ENCODE results near the gene FTH1.

DNA sequence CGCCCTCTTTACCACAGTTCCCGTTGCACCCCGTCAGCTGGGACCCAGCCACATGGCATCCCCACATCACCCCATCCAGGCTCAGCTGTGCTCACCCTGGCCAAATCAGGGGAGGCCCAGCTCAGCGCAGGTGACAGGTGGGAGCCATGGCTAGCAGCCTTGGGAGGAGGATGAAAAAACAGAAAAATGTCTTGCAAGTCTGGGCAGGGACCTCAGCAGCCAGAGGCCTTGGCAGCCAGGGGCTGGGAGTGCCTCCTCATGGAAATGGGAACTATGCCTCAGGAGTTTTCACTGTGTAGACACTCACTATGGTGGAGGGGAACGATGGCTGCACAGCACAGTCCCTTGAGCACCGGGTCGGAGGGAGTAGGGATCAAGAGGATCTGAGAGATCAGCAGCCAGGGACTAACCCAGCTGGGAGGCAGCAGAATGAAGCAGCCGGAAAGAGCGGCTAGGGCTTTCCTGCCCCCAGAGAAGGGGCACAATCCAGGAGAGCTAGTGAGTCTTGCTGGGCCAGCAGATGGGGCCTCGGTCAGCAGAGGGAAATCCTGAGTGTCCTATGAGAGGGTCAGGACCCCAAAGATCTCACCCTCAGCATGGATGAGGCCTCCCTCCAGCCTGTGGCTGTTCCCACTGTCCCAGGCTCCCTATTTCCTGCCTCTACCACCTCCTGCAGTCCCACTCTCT lies 6.2 kb upstream of the FTH1 start:
- TF ChIP-seq, protein P1, sequence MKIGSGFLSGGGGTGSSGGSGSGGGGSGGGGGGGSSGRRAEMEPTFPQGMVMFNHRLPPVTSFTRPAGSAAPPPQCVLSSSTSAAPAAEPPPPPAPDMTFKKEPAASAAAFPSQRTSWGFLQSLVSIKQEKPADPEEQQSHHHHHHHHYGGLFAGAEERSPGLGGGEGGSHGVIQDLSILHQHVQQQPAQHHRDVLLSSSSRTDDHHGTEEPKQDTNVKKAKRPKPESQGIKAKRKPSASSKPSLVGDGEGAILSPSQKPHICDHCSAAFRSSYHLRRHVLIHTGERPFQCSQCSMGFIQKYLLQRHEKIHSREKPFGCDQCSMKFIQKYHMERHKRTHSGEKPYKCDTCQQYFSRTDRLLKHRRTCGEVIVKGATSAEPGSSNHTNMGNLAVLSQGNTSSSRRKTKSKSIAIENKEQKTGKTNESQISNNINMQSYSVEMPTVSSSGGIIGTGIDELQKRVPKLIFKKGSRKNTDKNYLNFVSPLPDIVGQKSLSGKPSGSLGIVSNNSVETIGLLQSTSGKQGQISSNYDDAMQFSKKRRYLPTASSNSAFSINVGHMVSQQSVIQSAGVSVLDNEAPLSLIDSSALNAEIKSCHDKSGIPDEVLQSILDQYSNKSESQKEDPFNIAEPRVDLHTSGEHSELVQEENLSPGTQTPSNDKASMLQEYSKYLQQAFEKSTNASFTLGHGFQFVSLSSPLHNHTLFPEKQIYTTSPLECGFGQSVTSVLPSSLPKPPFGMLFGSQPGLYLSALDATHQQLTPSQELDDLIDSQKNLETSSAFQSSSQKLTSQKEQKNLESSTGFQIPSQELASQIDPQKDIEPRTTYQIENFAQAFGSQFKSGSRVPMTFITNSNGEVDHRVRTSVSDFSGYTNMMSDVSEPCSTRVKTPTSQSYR (CRISPR knock-in tag; IDR thresholded peaks at IDR 0.05; ENCODE audit: borderline replicate concordance): no peak; the same call in 1 of the 2 replicates
- no peak for TF ChIP-seq BCL6 (CRISPR knock-in tag; IDR thresholded peaks at IDR 0.05)
- TF ChIP-seq MEIS1 (CRISPR knock-in tag; IDR thresholded peaks at IDR 0.05; ENCODE audit: borderline replicate concordance): no peak; the same call in 1 of the 2 replicates
- TF ChIP-seq, protein P2, sequence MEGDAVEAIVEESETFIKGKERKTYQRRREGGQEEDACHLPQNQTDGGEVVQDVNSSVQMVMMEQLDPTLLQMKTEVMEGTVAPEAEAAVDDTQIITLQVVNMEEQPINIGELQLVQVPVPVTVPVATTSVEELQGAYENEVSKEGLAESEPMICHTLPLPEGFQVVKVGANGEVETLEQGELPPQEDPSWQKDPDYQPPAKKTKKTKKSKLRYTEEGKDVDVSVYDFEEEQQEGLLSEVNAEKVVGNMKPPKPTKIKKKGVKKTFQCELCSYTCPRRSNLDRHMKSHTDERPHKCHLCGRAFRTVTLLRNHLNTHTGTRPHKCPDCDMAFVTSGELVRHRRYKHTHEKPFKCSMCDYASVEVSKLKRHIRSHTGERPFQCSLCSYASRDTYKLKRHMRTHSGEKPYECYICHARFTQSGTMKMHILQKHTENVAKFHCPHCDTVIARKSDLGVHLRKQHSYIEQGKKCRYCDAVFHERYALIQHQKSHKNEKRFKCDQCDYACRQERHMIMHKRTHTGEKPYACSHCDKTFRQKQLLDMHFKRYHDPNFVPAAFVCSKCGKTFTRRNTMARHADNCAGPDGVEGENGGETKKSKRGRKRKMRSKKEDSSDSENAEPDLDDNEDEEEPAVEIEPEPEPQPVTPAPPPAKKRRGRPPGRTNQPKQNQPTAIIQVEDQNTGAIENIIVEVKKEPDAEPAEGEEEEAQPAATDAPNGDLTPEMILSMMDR (CRISPR knock-in tag; IDR thresholded peaks at IDR 0.05): no peak
- TF ChIP-seq RAD21 (CRISPR knock-in tag; IDR thresholded peaks at IDR 0.05): no peak

All from HepG2 (cell line).